Gastroesophageal sphincter (tissue), 3 donors: ENCODE data around the gene ADIPOR2.

ENCODE experiments used
- CTCF ChIP-seq, 4 experiments: fragments of 200-600 bp in 2 of 4; fragments of 450-650 bp in 2 of 4; sonication (generic) in 1 of 4; IDR thresholded peaks; one replicate each; pipeline ENCODE4 v1.5.1; 2017 to 2019; ENCODE audit warnings: antibody characterized with exemption in 4 of 4, mild to moderate bottlenecking in 2 of 4, moderate library complexity in 2 of 4
- POLR2A ChIP-seq, 2 donors: fragments of 450-650 bp; IDR thresholded peaks; one replicate each; pipeline ENCODE4 v1.6.1; 2017; ENCODE audit warnings: antibody characterized with exemption in 2 of 2, mild to moderate bottlenecking in 2 of 2, moderate library complexity in 1 of 2

- no peak for TF ChIP-seq CTCF (IDR thresholded peaks at IDR 0.05)
- no peak for TF ChIP-seq POLR2A (IDR thresholded peaks at IDR 0.05)
Observed at GRCh38 chr12:1794440-1795090, 103.7 kb downstream of the ADIPOR2 start.
